ENCODE results near the gene TRABD.

Gene TRABD

DNA sequence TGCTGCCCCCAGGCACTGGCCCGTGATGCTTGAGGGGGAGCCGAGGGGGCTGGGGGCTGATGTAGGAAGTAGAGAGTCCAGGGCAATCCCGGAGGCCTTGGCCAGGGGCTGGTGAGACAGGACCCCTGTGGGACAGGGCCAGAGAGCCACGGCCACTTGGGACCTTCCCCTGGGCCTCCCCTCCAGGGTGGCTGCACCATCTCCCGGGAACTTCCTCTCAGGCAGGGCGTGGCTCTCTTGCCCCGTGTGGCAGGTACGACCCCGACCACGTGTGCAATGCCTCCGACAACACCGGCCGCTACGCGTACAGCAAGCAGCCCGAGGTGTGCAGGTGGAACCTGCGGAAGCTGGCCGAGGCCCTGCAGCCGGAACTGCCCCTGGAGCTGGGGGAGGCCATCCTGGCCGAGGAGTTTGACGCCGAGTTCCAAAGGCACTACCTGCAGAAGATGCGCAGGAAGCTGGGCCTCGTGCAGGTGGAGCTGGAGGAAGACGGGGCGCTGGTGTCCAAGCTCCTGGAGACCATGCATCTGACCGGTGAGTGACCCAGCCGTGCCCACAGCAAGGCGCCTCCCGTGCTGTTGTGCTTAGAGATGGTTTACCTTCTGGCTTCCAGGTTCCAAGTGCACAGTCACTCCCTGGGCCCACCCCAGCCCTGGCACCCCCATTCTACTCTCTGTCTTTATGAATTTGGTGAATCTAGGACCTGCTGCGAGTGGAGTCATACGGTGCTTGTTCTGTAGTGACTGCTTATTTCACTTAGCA lies 24.8 kb downstream of the TRABD start:
- DNase-seq (ENCODE audit: low read depth, low spot score): no peak

DNA sequence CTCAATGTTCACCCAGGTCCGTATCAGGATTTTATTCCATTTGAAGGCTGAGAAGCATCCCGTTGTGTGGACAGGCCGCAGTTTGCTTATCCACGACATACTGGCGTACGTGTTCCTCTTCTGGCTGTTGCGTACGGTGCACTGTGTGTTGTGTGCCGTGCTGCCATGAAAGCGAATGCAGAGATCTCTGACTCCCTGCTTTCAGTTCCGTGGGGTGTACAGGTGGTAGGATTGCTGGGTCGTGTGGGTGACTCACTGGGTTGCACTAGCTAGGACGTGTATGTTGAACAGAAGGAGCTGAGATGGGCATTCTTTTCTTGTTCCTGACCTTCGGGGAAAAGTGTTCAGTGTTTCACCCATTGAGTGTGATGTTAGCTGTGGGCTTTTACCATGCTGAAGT lies 25.4 kb downstream of the TRABD start:
- no peak for DNase-seq (ENCODE audit: low read depth, low spot score)

More for the DNA sequence above, 24.8 kb downstream of the TRABD start:
- H3K4me3 ChIP-seq (ENCODE audit: low read length): no peak overlapping the region

DNA sequence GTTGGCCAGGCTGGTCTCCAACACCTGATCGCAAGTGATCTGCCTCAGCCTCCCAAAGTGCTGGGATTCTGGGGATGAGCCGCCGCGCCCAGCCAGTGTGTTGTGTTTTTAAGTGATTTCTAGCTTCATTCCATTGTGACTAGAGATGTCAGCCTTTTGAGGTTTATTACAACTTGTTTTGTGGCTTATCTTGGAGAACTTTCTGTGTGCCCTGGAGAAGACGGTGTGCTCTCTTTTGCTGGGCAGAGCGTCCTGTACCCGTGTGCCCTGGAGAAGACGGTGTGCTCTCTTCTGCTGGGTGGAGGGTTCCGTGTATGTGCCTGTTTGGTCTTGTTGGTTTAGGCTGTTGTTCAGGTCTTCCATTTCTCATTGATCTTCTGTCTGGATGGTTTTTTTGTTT lies 27.6 kb downstream of the TRABD start:
- no peak for DNase-seq (ENCODE audit: low read depth, low spot score)
- no peak overlapping the region for H3K4me3 ChIP-seq (ENCODE audit: low read length)

More for the DNA sequence above, 25.4 kb downstream of the TRABD start:
- H3K4me3 ChIP-seq (ENCODE audit: low read length): no peak overlapping the region

DNA sequence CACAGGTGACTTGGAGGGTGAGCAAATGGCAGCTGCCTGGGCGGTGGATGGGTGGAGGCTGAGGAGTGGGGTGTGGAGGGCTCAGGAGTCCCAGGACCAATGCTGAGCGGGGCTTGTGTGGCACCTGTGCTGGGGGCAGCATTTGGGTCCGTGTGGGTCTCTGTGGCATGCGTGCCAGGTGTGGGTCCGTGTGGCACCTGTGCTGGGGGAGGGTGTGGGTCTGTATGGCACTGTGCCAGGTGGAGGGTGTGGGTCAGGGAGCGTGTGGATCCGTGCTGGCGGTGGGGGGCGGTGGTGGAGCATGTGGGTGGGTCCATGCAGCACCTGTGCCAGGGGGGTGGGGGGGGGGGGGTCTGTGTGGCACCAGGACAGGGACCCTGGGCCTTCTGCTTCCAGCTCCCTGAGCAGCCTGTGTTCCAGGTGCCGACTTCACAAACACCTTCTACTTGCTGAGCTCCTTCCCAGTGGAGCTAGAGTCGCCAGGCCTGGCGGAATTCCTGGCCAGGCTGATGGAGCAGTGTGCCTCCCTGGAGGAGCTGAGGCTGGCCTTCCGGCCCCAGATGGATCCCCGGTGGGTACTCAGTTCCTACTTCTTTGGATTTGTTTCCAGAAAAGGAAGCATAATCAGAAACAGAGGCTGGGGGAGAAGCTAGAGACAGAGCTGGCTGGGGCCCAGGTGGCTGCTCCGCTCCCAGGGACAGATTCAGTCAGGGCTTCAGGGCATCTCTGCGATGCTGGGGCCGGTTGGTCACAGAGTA lies 29.8 kb downstream of the TRABD start:
- H3K4me3 ChIP-seq (ENCODE audit: low read length): no peak overlapping the region
- no peak for DNase-seq (ENCODE audit: low read depth, low spot score)

DNA sequence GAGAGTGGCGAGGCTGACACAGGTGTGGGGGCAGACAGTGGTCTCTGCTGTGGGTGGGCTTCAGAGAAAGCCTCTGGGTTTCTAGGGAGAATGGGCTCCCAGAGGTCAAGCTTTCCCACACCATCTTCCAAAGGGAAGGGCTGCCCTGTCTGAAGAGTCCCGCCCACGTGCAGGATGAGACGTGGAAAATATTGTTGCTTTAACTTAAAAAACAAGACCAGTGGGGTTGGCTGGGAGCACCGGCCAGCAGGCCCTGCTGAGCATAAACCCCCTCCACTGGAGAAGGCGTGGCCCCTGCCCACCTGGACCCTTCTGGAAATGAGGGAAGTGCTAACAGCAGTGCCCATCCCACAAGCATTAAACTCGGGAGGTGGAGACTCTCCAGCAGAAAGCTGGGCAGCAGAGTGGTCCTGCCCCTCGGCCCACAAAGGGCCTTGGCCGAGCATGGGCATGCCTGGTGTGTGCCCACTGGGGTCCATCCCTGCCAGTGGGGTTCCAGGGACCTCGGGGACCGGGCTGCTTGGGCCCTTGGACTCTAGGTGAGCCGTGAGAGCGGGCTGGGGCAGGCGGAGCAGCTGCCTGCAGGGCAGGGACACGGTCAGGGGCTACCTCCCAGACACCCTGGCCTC lies 30.5 kb downstream of the TRABD start:
- DNase-seq (ENCODE audit: low read depth, low spot score): no peak
- no peak overlapping the region for H3K4me3 ChIP-seq (ENCODE audit: low read length)

DNA sequence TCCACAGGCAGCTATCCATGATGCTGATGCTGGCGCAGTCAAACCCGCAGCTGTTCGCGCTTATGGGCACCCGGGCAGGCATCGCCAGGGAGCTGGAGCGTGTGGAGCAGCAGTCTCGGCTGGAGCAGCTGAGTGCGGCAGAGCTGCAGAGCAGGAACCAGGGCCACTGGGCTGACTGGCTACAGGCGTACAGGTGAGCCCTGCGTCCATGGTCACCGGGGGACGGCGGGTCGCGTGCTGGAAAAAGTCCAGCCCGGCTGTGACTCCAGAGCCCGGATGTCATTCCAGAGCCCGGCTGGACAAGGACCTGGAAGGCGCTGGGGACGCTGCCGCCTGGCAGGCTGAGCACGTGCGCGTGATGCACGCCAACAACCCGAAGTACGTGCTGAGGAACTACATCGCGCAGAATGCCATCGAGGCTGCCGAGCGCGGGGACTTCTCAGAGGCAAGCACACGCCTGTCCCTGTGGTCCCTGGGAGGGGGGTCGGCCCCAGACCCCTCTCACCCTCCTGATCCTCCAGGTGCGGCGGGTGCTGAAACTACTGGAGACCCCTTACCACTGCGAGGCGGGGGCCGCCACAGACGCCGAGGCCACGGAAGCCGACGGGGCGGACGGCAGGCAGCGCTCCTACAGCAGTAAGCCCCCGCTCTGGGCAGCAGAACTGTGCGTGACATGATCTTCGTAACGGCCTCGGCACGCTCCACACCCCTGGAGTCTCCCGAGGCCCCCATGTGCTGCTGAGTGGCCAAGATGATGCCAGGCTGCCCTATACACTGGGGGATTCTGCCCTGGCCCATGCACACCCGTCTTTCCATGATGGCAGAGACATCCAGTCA lies 31.2 kb downstream of the TRABD start:
- DNase-seq (ENCODE audit: low read depth, low spot score): no peak
- H3K4me3 ChIP-seq (ENCODE audit: low read length): no peak overlapping the region

DNA sequence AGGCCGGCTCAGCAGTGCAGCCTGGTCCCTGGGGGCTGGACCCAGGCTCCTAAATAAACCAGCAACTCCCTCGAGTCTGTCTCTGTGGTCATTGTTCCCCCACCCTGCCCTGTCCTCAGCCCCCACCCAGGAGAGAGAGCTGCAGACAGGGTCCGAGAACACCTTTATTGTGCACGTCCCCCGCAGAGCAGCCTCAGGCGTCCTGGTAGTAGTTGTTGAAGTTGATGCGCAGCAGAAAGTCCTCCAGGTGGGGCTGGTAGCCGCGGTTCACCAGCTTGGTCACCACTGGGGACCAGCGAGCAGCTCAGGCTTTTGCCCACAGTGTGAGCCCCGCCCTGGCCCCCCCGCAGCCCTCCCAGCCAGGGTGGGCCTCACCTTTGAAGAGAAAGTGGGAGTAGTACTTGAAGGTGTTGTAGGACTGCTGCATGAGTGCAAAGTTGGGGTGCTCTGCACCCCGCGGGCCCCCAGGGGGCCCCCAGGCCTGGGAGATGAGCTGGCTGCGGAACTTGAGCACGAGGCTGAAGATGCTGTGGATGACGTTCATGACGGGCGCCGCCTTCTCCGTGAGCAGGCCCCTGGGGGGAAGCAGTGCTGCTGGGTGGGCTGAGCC lies 31.9 kb downstream of the TRABD start:
- no peak overlapping the region for H3K4me3 ChIP-seq (ENCODE audit: low read length)
- DNase-seq (ENCODE audit: low read depth, low spot score): no peak

DNA sequence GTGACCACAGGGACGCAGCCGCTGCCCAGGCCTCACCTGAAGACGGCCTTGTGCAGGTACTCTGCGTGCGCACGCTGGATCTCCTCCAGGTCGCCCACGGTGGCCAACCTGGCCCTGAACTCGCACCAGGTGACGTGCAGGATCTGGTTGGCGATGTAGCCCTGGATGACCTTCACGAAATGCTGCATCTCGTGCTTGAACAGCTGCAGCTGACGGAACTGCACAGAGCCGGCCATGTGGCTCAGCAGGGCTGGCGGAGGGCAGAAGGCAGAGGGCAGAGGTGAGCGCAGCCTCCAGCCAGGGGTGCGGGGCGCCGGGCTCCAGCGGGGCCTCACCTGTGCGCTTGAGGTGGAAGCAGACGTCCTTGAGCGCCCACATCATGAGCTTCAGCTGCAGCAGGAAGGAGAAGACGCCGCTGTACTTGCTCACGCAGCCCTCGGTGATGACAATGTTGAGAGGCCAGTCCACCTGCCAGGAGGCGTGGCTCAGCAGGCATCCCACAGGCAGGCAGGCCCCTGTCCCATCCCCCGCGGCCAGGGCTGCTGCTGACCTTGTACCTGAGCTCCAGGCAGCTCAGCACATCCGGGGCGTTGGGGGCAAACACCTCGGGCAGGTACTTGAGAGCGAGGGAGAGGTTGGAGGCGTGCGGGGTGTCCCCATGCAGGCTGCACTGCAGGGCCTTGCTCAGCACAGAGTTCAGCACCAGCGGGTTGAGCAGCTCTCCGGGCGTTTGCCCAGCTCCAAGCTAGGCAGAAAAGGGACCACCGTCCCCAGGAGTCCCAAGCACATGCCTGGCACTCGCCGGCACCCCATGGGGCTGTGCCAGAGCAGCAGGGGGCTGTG lies 32.7 kb downstream of the TRABD start:
- DNase-seq (ENCODE audit: low read depth, low spot score): no peak
- no peak overlapping the region for H3K4me3 ChIP-seq (ENCODE audit: low read length)

DNA sequence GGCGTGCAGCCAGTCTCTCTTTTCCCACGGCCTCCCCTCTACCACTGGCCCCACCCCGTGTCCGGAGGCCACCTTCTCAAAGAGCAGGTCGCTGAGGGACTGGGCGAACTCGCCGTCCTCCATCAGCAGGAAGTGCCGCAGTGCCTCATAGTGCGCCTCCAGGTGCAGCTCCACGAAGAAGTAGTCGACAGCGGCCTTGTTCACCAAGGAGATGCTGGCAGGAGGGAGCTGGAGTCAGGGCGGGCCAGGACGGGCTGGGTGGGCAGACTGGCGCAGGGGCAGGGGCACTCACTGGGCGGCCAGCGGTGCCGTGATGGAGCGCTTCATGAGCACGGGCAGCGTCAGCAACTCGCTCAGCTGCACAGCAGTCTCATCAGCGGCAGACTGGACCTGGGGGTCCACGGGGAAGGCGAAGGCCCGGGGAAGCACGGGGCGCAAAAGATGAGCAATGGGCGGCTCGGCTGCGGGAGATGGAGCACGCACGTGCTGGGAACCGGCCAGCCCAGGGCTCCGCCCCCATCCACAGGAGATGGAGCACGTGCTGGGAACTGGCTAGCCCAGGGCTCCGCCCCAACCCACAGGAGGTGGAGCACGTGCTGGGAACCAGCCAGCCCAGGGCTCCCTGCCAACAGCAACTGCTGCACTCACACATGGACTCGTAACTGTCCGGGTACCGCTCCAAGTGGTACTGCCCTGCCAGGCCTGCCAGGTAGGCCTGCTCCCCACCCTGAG lies 33.4 kb downstream of the TRABD start:
- no peak for DNase-seq (ENCODE audit: low read depth, low spot score)

DNA sequence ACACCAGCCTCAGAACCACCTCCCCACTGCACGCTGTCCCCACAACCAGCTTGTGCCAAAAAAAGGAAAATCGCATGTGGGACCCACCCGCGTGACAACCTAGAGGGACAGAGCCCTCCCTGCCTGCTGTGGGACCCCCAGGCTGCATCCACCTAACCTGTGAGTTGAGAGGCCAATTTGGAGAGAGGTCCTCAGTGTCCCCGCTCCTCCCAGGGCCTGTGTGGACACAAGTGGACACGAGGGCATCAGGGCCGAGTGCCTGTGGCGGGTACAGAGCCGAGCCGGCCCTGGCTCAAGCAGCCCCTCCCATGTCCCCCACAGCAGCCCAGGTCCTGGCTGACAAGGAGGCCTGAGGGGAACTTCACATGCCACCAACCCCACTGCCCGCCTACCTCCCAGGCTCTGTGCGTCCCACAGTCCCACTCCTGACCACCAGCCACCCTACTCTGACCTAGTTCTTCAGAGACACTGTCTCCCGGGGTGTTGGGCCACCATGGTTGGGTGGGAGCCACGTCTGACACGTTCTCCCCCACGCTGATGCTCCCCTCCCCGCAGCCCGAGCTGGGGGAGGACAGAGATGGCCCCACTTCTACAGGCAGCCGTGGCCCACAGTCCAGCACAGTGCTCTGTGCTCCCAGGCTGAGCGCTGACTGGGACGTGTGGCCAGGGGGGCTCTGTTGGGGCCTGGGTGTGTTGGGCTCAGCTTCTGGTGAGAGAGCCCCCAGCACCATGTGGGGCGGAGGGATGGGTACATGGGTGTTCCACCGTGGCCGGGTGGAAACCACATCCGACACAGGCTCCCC lies 34.3 kb downstream of the TRABD start:
- no peak for DNase-seq (ENCODE audit: low read depth, low spot score)
- H3K4me3 ChIP-seq (ENCODE audit: low read length): no peak overlapping the region

More for the DNA sequence above, 33.4 kb downstream of the TRABD start:
- no peak overlapping the region for H3K4me3 ChIP-seq (ENCODE audit: low read length)

DNA sequence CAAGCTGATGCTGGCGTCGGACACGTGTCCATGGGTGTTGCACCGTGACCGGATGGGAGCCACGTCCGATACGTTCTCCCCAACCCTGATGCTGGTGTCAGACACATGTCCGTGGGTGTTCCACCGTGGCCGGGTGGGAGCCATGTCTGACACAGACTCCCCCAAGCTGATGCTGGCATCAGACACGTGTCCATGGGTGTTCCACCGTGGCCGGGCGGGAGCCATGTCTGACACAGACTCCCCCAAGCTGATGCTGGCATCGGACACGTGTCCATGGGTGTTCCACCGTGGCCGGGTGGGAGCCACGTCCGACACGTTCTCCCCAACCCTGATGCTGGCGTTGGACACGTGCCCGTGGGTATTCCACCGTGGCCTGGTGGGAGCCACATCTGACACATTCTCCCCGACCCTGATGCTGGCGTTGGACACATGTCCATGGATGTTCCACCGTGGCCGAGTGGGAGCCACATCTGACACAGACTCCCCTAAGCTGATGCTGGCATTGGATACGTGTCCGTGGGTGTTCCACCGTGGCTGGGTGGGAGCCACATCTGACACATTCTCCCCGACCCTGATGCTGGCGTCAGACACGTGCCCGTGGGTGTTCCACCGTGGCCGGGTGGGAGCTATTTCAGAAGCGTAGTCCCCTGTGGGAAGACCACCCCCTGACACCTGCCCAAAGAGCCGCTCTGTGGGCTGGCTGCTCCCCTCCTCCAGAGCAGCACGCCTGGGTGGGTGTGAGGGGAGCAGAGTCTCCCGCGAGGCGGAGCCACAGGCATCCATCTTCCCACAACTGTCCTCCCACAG lies 35.1 kb downstream of the TRABD start:
- DNase-seq (ENCODE audit: low read depth, low spot score): no peak

DNA sequence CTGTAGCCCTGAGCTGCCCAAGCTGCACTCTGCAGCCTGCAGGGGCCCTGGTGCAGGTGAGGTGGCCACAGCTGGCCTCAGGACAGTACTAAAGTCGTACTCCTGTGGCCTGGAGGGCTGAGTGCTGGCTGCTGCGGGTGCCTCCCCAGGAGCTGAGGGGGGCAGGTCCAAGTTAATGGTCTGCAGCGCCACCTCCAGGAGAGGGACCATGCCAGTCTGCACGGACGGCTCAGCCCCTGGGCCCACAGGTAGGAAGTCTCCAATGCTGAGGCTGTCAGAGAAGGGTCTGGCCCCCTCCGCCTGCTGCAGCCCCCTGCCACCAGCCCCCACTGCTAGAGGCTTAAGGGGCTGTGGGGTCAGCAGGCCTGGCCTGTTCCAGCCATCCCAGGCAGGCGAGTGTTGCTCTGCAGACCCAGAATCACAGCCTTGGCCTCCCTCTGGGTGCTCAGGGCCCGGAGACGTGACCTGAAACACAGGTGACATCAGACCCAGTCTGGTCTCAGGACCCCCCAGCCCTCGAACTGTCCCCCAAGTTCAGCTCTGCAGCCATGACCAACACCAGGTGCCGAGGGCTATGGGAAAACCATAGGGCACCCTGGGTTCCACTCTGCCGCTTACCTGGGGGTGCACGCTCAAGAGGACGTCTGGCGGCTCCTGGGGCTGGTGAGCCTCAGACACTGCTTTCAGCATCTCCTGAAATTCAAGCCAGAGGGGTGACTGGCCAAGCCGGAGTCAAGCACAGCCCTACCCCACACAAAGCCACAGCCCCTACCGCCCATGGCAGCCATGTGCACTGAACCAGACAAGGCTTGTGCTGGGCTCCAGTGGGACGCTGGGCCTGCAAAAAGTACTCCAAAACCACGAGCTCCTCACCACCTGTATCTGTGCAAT lies 35.9 kb downstream of the TRABD start:
- no peak overlapping the region for H3K4me3 ChIP-seq (ENCODE audit: low read length)
- DNase-seq (ENCODE audit: low read depth, low spot score): no peak

More for the DNA sequence above, 35.1 kb downstream of the TRABD start:
- no peak overlapping the region for H3K4me3 ChIP-seq (ENCODE audit: low read length)

DNA sequence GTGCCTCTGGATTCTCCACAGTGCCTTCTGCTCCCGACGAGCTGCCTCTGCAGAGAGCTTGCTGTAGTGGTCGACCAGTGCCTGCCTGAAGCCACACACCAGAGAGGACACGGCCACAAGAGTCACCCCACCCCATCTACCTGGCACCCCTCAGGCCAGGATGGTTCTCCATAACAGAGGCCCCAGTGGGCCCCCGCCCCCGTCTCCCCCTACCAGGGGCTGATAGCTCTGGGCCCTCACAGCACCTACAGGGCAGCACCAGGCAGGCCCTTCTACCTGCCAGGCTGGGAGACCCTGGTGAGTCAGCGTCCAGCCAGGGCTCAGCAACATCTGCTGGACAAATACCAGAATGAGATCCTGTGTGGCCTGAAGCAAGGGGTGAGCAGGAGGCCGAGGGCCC lies 36.8 kb downstream of the TRABD start:
- H3K4me3 ChIP-seq (ENCODE audit: low read length): no peak overlapping the region
- DNase-seq (ENCODE audit: low read depth, low spot score): no peak

DNA sequence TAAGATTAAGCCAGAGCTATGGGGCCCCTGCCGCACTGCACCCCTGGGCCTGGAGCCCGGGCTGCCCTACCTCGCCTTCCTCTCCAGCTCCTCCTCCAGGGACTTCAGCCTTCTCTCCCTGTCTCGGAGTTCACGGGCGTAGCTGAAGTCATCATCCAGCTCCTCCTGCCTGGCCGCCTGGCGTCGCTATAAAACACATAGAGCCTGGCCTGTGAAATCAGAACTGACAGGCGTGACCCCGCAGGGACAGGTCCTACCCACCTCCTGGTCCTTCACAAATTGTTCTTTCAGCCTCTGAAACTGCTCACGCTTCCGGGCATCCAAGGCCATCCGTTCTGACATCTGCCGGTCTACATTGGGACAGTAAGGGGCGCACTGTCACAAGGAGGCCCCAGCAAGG lies 38.4 kb downstream of the TRABD start:
- no peak for DNase-seq (ENCODE audit: low read depth, low spot score)

More for the DNA sequence above, 38.4 kb downstream of the TRABD start:
- H3K4me3 ChIP-seq (ENCODE audit: low read length): no peak overlapping the region

Data from Jurkat, Clone E6-1 (cell line).